ENCODE results near the gene KDM3B.
A peak's percentile ranks its signal among the peaks of the same experiment; 100 is the strongest.
"Not testable (repeated sequence)": the region's sequence is repeated elsewhere in the genome, so short reads cannot be mapped to it uniquely, and the experiment has no call there.

KDM3B gene

GRCh38 chr5:138351056-138351455 is 1.4 kb upstream of the KDM3B start:
- DNase-seq (ENCODE audit: low read depth): peak; percentile 54

DNA sequence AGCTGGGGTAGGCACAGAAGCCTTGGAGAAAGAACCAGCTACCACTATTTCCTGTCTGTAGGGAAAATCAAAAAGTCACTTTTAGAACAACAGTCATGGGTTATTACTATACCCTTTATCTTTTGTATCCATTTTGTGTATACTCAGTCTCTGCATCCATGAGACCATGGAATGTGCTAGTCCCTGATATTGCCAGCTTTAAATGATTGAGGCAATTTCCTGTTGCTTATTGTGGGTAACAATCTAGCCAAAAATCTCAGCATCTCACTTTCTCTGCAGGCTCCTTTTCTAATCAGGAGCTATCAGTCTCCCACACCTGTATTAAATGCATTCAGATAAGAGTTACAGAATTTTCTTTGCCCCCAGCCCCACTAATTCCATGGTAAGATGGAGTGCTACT is 968 bp upstream of the KDM3B start:
- no peak for DNase-seq (ENCODE audit: low read depth)

DNA sequence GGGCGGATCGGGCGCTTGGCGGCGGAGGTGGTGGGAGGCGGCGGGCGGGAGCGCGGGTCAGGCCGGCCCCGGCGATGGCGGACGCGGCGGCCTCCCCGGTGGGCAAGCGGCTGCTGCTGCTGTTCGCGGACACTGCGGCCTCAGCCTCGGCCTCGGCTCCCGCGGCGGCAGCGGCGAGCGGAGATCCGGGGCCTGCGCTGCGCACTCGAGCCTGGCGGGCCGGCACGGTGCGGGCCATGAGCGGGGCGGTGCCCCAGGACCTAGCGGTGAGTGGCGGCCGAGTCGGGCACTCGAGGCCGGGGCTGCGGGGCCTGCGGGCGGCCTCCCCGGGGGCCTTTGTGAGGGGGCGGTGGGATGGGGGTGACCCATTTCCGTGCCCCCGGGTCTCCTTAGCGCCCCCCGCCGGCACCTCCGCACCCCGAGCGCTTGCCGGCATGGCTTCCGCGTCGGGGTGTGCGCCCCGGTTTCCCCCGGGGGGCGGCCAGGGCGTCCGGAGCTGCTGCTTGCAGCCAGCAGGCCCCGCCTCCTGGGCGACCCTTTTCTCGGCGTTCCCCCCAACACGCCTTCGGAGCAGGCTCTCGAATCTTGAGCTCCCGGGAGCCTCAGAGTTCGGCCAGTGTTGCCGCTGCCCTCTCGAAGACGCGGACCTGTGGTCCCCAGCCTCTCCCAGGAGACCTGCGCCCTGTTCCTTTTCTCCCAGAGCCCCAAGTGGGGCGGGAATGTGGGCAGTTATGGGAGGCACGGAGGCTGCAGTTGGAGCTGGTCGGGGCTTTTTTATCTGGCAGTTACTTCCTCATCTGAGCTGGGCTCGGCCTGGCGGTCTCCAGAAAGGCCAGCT is 456 bp downstream of the KDM3B start:
- peak; percentile 46 for DNase-seq (ENCODE audit: low read depth)

DNA sequence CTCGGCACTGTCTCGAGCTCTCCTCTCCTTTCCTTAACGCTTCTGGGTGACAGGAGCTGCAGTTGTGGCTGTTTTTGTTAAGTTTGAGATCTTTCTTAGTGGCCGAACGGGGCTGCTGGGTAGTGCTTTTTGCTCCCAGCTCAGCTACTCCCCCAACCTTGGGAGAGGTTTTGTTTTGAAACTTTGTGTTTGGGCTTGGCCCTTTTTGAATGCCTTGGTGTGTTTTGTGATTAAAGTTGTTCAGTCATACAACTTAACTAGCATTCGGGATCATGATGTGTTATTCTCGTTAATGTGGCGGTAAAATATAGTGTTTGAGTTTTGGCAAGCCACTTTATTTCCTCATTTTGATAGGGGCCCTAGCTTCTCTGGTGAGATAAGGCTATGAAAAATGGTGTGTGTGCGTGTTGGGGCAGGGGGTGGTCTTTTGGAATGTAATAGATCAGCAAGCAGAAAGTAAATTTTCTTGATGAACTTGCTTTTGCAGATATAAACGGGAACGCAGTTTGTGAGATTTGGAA is 1.1 kb downstream of the KDM3B start:
- no peak for DNase-seq (ENCODE audit: low read depth)

DNA sequence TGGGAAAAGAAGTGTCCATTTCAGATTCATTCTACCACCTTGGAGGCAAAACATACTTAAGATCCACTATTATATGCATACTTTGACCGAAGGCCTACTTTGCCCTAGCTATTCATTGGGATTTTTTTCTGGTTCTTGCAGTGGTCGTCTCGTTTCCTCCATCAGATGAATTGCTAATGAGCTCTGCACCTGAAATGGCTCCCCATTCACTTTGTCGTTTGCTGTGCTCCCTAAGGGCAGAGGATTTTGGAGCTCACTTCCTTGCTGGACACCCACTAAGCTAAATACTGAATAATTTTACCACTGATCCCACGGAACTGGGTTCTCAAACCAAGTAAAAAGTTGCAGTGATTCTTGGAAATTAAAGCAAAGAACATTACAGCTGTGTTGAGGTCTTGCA is 1.9 kb downstream of the KDM3B start:
- no peak for DNase-seq (ENCODE audit: low read depth)

DNA sequence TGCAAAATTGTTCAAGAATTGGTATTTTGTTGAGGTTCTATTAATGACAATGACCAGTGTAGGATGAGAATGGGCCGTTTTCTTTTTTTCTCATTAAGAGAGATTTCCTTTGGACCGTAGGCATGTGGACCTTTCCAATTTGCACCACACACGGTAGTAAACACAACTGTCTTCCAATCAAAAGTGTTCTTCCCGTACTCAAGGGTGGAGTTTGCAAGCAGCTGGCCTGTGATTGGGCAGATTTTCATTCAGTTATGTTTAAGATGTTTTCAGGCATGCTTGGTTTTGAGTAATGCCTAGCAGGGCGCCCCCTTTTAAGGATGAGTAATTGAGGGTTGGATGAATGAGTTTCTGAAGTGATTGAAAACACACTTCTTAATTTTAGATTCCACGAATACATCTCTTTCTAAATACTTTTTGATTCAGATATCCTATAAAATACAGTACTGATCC is 2.5 kb downstream of the KDM3B start:
- peak; percentile 75 for DNase-seq (ENCODE audit: low read depth)

DNA sequence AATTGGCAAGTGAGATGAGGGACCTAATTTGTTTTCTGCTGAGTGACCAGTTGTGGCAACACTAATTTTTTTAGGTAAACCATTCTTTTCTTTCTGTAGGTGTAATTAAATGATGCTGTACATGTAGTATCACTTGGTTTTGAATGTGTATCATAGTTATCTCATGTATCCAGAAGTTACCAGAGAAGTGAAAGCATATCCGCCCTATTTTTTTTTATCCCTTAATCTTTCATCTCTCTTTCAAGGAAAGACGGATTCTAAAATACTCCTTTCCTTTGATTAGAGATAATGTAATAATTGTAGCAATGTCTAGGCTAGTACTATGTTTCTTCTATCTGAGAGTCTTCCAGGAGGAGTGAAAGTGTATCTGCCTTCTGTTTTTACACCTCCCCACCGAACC is 7.1 kb downstream of the KDM3B start:
- no peak for DNase-seq (ENCODE audit: low read depth)

DNA sequence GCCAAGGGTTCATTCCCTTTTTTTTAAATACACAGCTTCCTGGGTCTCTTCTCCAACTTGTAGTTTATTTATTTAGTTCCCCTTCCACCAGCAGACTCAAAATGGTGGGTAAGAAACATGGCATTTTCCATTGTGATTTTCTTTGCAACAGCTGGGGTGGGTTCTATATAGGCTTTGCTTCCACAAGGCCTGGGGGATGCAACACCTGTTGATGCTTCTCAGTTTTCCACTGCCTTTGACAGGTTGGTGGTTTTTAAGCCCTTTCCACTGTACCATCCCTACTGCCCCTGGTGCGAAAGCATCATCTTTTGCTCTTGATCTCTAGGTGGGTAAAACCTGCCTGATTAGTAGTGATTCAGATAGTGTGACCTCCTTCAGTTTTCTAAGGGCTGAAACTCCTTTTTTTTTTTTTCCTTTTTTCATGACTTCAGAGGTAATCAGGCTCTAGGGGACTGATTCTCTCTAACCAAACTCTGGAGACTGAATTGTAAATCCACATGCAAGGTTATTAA is 8.5 kb downstream of the KDM3B start:
- no peak for DNase-seq (ENCODE audit: low read depth)

- DNase-seq (ENCODE audit: low read depth): no peak
These were observed 12.1 kb downstream of the KDM3B start for GRCh38 chr5:138364576-138364975.

- DNase-seq (ENCODE audit: low read depth): no peak
These were observed 14.3 kb downstream of the KDM3B start for GRCh38 chr5:138366632-138367382.

DNA sequence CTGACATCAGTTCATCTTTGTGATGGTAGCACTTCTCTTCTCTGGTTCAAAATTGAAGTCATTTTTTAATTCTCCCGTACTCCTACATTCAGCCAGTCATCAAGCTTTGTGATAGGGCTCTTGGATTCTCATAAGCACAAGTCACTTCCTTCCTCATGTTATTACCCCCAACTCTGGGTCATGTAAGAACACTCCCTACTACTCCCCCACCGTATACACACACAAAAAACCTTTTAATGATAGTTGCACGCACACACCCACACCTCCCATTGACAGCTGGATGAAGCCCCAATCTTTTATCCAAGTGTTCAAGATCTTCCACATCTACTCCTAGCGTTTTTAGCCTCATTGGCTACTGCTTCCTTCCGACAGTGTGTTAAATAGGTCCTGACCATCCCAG is 16.8 kb downstream of the KDM3B start:
- no peak for DNase-seq (ENCODE audit: low read depth)

DNA sequence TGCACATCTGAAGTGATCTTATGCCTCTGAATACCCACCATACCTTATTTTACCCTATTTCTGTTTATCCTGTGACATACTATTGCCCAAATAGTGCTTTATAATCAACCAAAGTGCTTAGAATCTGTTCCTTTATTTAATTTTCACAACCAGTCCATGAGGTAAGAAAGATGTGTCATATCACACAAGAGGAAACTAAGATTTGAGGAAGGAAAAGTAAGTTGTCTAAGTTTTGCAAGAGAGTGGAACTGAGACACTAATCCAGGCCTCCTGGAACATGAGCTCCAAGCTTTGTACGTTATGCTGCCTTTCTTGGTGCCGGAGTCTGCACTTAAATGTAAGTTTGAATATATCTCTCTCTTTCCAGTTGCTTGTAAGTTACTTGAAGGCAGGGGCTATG is 17.2 kb downstream of the KDM3B start:
- no peak for DNase-seq (ENCODE audit: low read depth)

DNA sequence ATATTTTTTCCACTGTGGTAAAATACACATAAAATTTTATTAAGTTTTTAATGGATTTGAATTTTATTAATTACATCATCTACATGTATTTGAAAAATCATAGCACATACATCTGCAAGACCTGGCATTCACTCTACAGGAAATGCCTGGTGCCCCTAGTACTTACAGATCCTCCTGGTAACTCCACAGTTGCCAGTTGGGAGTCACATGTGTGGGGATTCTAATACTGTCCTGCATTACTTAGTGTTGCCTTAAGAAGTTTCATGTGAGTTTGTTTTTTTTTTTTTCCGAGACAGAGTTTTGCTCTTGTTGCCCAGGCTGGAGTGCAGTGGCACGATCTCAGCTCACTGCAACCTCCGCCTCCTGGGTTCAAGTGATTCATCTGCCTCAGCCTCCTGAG is 18.1 kb downstream of the KDM3B start:
- DNase-seq (ENCODE audit: low read depth): peak; percentile 76

DNA sequence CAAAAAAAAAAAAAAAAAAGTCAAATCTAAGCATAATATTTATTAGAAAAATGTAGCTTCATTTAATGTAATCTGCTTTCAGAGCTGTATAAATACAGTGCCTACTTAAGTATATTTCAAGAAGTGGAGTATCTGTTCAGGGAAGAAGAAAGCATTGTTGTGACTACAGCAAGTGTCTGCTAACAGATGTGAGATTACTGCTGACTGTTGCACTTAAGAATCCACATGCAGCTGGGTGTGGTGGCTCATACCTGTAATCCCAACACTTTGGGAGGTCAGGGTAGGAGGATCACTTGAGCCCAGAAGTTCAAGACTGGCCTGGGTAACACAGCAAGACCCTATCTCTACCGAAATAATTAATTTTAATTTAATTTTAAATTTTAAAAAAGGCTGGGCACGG is 19.0 kb downstream of the KDM3B start:
- DNase-seq (ENCODE audit: low read depth): no peak

GRCh38 chr5:138372225-138372624 is 19.7 kb downstream of the KDM3B start:
- DNase-seq (ENCODE audit: low read depth): no peak

GRCh38 chr5:138372653-138373052 is 20.2 kb downstream of the KDM3B start:
- DNase-seq (ENCODE audit: low read depth): no peak

DNA sequence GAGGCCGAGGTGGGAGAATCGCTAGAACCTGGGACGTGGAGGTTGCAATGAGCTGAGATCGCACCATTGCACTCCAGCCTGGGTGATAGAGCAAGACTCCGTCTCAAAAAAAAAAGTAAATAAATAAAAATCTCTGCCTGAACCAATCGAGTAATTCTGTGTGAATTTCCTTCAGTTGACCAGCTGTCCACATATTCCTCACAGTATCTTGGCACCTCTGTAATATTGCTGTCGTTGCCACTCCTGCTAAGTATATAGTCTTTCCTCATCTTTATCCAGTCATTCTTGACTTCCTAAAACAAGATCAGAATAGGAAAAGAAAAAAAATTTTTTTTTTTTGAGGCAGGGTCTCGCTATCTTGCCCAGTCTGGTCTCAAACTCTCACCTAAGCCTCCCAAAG is 29.9 kb downstream of the KDM3B start:
- DNase-seq (ENCODE audit: low read depth): no peak

- DNase-seq (ENCODE audit: low read depth): no peak
These were observed 33.2 kb downstream of the KDM3B start for GRCh38 chr5:138385660-138386059.

GRCh38 chr5:138386290-138386689 is 33.8 kb downstream of the KDM3B start:
- DNase-seq (ENCODE audit: low read depth): no peak

GRCh38 chr5:138389332-138389731 is 36.8 kb downstream of the KDM3B start:
- no peak for DNase-seq (ENCODE audit: low read depth)

DNA sequence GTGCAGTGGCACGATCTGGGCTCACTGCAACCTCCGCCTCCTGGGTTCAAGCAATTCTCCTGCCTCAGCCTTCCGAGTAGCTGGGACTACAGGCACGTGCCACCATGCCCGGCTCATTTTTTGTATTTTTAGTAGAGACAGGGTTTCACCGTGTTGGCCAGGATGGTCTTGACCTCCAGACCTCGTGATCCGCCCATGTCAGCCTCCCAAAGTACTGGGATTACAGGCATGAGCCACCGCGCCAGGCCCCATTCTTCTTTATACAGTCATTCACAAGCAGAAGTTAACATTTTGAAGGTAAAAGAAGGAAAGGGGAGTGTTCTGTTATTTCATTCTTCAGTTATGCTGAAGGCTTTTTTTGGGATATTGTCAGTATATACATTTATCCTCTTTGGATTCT is 37.4 kb downstream of the KDM3B start:
- DNase-seq (ENCODE audit: low read depth): not testable (repeated sequence)

- no peak for DNase-seq (ENCODE audit: low read depth)
These were observed 39.4 kb downstream of the KDM3B start for GRCh38 chr5:138391859-138392386.

GRCh38 chr5:138402640-138403039 is 50.2 kb downstream of the KDM3B start:
- no peak for DNase-seq (ENCODE audit: low read depth)

Data from fibroblast of gingiva (primary cell).